ENCODE results near the gene CFAP46. TPM values are rescaled to one million over a fixed set of nuclear protein-coding genes. Genes with fewer than 3 reads are reported as not detected.

Gene CFAP46
- total and polyA plus RNA-seq, 4 donors: 0.33 to 0.59 (median 0.42) TPM

DNA sequence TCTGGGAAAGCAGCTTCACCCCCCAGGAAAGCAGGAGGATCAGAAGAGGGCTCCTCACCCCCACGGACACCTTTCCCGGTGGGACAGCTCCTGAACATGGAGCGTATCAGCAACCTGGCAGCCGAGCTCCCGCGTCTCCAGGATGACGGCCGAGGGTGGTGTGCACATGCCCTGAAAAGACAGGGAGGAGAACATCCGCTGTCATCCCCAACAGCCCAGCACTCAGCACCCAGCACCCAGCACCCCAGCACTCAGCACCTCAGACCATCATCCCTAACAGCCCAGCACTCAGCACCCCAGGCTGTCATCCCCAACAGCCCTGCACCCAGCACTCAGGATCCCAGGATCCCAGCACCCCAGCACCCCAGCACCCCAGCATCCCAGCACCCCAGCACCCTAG lies 3.9 kb upstream of the CFAP46 start:
- WGBS: 80% methylated on average over 9 of the region's 9 CpGs
- Histone ChIP-seq H3K36me3 (ENCODE audit: control insufficient read depth in 4 of 4, insufficient read depth in 3 of 4, low read depth in 1 of 4, low read length in 3 of 4) (no peaks in the 10 kb centered on the region), H3K4me3 (ENCODE audit: low read depth in 1 of 3, low read length in 3 of 3) (no peak overlapping the region), H3K4me1 (ENCODE audit: control insufficient read depth in 4 of 4, insufficient read depth in 4 of 4, low read length in 3 of 4) (peaks cover 0 to 8% (median 2%) of the 10 kb centered on the region in 4 donors), H3K9ac (ENCODE audit: low read depth in 1 of 2, low read length in 2 of 2) (no peak overlapping the region), H3K27ac (ENCODE audit: low read depth in 1 of 2, low read length in 2 of 2) (no peak overlapping the region), H3K27me3 (ENCODE audit: control insufficient read depth in 4 of 4, insufficient read depth in 4 of 4, low read length in 3 of 4) (peaks cover 0 to 8% (median under 1%) of the 10 kb centered on the region in 4 donors), H3K9me3 (ENCODE audit: control insufficient read depth in 4 of 4, low read length in 3 of 4) (no peaks in the 10 kb centered on the region)
- DNase-seq (ENCODE audit: low spot score): no peak
- TF ChIP-seq FOXA2 (IDR thresholded peaks at IDR 0.05) (no peak), NR2F2 (IDR thresholded peaks at IDR 0.05) (no peak), RXRA (IDR thresholded peaks at IDR 0.05) (no peak), MAX (IDR thresholded peaks at IDR 0.05) (no peak), HNF4G (IDR thresholded peaks at IDR 0.05) (no peak), FOXA1 (IDR thresholded peaks at IDR 0.05) (no peak), ZBTB33 (IDR thresholded peaks at IDR 0.05) (no peak), SP1 (IDR thresholded peaks at IDR 0.05) (no peak), REST (IDR thresholded peaks at IDR 0.05) (no peak)
- TF ChIP-seq, protein P1, sequence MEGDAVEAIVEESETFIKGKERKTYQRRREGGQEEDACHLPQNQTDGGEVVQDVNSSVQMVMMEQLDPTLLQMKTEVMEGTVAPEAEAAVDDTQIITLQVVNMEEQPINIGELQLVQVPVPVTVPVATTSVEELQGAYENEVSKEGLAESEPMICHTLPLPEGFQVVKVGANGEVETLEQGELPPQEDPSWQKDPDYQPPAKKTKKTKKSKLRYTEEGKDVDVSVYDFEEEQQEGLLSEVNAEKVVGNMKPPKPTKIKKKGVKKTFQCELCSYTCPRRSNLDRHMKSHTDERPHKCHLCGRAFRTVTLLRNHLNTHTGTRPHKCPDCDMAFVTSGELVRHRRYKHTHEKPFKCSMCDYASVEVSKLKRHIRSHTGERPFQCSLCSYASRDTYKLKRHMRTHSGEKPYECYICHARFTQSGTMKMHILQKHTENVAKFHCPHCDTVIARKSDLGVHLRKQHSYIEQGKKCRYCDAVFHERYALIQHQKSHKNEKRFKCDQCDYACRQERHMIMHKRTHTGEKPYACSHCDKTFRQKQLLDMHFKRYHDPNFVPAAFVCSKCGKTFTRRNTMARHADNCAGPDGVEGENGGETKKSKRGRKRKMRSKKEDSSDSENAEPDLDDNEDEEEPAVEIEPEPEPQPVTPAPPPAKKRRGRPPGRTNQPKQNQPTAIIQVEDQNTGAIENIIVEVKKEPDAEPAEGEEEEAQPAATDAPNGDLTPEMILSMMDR (IDR thresholded peaks at IDR 0.05; ENCODE audit: low read depth, low read length, missing input control): no peak

DNA sequence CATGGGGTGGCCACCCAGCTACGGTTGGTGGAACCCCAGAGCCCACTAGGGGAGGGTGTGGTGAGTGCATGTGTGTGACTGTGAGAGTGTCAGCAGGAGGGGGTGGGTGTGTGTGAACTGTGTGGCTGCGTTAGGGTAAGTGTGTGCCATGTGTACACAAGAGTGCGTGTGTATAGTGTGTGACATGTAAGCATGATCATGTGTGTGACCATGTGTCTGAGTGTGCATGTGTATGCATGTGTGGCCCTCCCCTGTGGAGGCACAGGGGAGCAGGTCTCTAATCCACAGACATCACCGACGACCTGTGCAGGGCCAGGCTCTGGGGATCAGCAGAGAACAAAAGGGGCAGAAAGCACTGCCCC lies 3.5 kb upstream of the CFAP46 start:
- DNase-seq (ENCODE audit: low spot score): no peak
- Histone ChIP-seq H3K9me3 (ENCODE audit: control insufficient read depth in 4 of 4, low read length in 3 of 4) (no peaks in the 10 kb centered on the region), H3K27me3 (ENCODE audit: control insufficient read depth in 4 of 4, insufficient read depth in 4 of 4, low read length in 3 of 4) (peaks cover 0 to 8% (median under 1%) of the 10 kb centered on the region in 4 donors), H3K36me3 (ENCODE audit: control insufficient read depth in 4 of 4, insufficient read depth in 3 of 4, low read depth in 1 of 4, low read length in 3 of 4) (no peaks in the 10 kb centered on the region), H3K4me1 (ENCODE audit: control insufficient read depth in 4 of 4, insufficient read depth in 4 of 4, low read length in 3 of 4) (peaks cover 0 to 8% (median 2%) of the 10 kb centered on the region in 4 donors), H3K27ac (ENCODE audit: low read depth in 1 of 2, low read length in 2 of 2) (no peak overlapping the region), H3K9ac (ENCODE audit: low read depth in 1 of 2, low read length in 2 of 2) (no peak overlapping the region), H3K4me3 (ENCODE audit: low read depth in 1 of 3, low read length in 3 of 3) (no peak overlapping the region)
- no peak for TF ChIP-seq NR2F2 (IDR thresholded peaks at IDR 0.05)
- TF ChIP-seq JUND (IDR thresholded peaks at IDR 0.05): no peak
- no peak for TF ChIP-seq RAD21 (IDR thresholded peaks at IDR 0.05)
- TF ChIP-seq HNF4G (IDR thresholded peaks at IDR 0.05): no peak
- TF ChIP-seq ATF3 (IDR thresholded peaks at IDR 0.05): no peak
- no peak for TF ChIP-seq YY1 (IDR thresholded peaks at IDR 0.05)
- TF ChIP-seq HNF4A (conservative IDR thresholded peaks at IDR 0.05): no peak
- TF ChIP-seq REST (IDR thresholded peaks at IDR 0.05): no peak
- no peak for TF ChIP-seq SP1 (IDR thresholded peaks at IDR 0.05)
- no peak for TF ChIP-seq GABPA (IDR thresholded peaks at IDR 0.05 in 1 of 2, conservative IDR thresholded peaks at IDR 0.05 in 1 of 2)
- no peak for TF ChIP-seq FOXA1 (IDR thresholded peaks at IDR 0.05)
- no peak for TF ChIP-seq EGR1 (IDR thresholded peaks at IDR 0.05; ENCODE audit: low read depth in 2 of 2)
- TF ChIP-seq, protein P1 (IDR thresholded peaks at IDR 0.05; ENCODE audit: low read depth, low read length, missing input control): no peak
- WGBS: 70% methylated on average over 5 of the region's 5 CpGs

Data from liver (tissue), 9 donors.